DMS153 (cell line): Measurements from ENCODE around the gene C2orf92.

Experiments used
- DNase-seq: peaks from one replicate; lab custom pipeline; 2025; lab: John Stamatoyannopoulos, UW

The C2orf92 gene

GRCh38 chr2:97714084-97714949 lies 44.8 kb downstream of the C2orf92 start:
- DNase-seq = no peak

- DNase-seq = no peak
Measured at GRCh38 chr2:97714950-97715652, 45.6 kb downstream of the C2orf92 start.

GRCh38 chr2:97715951-97716694 lies 46.6 kb downstream of the C2orf92 start:
- no peak for DNase-seq

- DNase-seq = no peak
Measured at GRCh38 chr2:97716695-97717612, 47.4 kb downstream of the C2orf92 start.

- no peak for DNase-seq
Measured at GRCh38 chr2:97717613-97717995, 48.1 kb downstream of the C2orf92 start.

GRCh38 chr2:97718051-97718882 lies 48.8 kb downstream of the C2orf92 start:
- DNase-seq = no peak

- no peak for DNase-seq
Measured at GRCh38 chr2:97718942-97719341, 49.4 kb downstream of the C2orf92 start.

GRCh38 chr2:97719362-97720155 lies 50.0 kb downstream of the C2orf92 start:
- no peak for DNase-seq

- DNase-seq = no peak
Measured at GRCh38 chr2:97720746-97721145, 51.2 kb downstream of the C2orf92 start.

GRCh38 chr2:97722227-97722626 lies 52.7 kb downstream of the C2orf92 start:
- no peak for DNase-seq

- DNase-seq = no peak
Measured at GRCh38 chr2:97723156-97724072, 53.9 kb downstream of the C2orf92 start.

- DNase-seq = no peak
Measured at GRCh38 chr2:97724073-97724410, 54.5 kb downstream of the C2orf92 start.

- DNase-seq = no peak
Measured at GRCh38 chr2:97724501-97724900, 55.0 kb downstream of the C2orf92 start.

GRCh38 chr2:97724946-97725688 lies 55.6 kb downstream of the C2orf92 start:
- DNase-seq = no peak

GRCh38 chr2:97726261-97727064 lies 57.0 kb downstream of the C2orf92 start:
- DNase-seq = no peak

GRCh38 chr2:97727296-97727695 lies 57.8 kb downstream of the C2orf92 start:
- no peak for DNase-seq

- DNase-seq = no peak
Measured at GRCh38 chr2:97728091-97728731, 58.7 kb downstream of the C2orf92 start.
